GM18861 (cell line): ENCODE measurements around the gene INPP4A.

ENCODE experiments used
- ATAC-seq: cut with Tn5 transposase; IDR thresholded peaks from one replicate; pipeline ENCODE4 v1.9.1; 2021; ENCODE audit not compliant: unreplicated experiment

The INPP4A gene

DNA sequence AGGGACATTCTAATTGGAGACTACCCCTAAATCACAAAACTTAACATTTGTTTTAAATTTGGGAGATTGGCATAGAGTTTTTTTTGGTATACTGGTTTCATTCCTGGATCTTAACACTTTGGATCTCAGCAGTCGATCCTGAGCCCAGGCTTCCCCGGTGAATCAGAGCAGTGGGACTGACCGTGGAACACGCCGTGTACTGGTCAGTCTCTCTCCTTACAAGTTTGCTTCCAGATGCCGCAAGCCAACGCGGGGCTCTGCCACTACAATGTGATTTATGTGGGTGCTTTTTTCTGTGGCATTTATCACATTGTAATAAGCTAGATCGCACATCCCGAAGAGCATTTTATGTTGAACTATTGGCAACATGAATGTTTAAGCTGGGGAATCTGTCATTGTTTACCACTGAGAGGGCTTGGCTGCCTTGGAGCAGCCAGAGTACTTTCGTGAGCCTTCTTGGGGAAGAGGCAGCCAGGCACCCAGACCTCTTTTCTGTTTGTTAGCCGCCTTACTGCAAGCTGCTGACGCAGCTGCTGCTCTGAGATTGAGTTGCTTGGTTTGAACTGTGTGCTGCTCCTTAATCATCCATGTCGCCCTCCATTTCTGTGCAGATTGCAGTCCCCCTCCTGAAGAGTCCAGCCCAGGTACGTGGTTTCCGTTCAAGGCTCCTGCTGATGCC is 114.3 kb downstream of the INPP4A start:
- ATAC-seq = no peak

DNA sequence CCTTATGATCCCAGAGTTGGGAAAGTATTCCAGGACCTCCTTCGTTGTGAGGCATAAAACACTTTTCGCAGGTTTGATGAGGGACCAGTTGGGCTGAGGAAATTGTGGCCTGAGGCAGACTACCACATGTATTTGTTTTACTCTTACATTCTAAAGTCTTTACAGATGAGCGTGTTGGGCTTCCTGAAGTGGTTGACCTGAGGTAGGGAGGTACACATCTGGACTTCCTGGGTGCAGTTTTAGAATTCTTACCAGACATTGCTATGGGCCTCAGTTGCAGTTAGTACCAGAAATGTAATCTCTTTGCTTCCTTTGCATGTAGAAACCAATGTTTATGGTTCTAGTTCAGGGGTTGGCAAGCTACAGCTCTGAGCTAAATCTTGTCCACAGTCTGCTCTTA is 114.9 kb downstream of the INPP4A start:
- no peak for ATAC-seq

DNA sequence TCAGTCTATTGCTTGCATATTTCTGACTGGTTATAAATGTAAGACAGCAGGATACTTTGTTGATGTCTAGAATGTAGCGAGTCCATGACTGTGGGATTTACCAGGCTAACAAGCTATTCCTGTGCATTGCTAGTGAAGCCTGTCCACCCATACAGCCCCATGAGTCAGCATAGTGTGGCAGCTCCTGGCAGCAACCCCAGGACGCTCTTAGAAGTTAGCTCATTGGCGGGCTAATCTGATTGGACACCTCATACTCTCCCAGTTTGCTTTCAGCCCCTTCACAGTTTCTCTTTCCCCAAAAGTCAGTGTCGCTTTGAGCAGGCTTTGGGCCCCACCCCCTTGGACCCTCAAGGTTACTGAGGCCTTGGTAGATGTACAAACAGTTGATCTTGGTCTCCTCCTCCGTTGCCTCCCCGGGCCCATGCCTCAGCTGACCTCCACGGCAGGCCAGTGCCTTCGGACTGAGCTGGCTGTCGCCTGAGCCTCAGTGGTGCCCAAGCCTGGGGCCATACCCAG is 115.7 kb downstream of the INPP4A start:
- ATAC-seq = no peak

DNA sequence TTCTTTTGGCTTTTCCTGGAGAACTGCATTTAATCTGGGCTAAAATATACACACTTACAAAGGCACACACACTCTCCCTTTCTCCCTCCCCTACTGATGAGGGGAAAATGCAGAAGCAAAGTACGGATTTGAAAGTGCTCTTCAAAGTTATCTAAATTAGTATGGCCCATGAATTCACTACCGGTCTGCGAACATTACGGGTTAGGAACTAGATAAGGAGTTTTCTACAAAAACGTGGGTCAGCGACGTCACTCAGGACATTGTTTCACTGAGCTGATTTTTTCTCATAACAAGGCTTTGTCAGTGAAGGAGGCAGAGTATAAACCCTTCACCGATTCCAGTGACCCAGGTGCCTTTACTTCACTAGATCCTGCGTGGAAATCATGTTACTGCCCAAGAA is 116.4 kb downstream of the INPP4A start:
- ATAC-seq = no peak

DNA sequence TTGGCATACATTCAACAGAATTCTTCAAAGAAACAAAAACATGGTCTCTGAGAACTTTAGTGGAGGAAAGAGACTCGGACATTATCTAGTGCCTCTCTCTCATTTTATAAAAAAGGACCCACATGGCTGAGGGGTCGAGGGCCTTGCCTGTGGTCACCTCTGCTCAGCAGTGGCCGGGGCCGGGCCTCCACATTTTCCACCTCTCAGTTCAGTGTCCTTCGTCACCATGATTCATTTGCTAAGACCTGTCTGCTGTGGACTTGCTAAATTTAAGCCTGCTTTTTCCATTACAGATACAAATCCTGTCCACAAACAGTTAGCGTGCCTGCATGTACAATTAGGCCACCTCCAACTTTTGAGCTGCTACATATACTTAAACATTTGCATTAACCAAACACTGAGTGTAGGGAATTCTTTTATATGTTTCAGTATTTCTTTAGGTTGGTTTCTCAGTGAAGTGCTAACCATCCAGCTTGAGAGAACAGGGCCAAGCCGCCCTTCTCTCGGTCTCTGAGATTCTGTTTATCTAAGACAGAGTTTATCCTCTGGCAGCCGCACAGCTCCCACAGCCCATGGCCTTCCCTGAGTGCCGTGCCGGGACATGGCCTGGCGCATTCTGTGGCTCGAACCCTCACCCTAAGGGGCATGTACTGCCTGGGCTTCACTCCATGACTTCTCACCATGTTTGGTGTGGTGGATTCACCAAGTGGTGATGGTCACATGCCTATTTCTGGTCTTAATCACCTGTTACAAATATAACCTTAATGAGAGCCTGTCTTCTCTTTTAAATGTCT is 117.4 kb downstream of the INPP4A start:
- ATAC-seq = no peak

DNA sequence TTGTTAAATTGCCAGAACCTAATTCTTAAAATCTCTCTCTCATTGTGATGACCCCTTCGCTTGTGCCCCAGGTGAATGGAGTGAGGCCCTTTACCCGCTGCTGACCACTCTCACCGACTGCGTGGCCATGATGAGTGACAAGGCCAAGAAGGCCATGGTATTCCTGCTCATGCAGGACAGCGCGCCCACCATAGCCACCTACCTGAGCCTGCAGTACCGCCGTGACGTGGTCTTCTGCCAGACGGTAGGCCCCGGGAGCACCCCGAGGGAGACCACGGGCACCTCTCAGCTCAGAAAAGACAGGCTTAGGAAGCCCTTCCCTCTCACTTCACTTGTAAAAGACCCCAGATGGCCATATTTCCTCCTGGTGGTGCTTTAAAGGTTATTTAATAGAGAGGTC is 118.7 kb downstream of the INPP4A start:
- no peak for ATAC-seq

DNA sequence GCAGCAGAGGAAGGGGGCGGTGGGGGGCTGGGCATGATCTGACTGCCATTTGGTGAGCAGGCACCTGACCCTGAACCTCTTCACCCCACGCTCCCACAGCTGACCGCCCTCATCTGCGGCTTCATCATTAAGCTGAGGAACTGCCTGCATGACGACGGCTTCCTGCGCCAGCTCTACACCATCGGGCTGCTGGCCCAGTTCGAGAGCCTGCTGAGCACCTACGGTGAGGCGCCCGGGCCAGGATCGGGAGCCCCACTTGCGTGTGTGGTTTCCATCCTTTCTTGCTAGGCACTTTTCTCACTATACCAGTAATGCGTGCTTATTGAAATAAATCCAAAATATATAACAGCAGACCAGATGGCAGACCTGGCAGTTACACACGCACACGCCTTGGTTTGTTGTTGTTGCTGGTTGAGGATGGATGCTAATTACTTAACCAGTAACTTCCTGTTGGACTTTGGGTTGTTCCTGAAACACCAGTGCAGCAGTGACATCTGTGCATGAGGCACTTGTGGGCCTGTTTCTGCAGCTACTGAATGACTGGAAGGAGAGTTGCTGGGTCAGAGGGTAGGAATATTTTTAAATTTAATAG is 120.0 kb downstream of the INPP4A start:
- ATAC-seq = no peak

DNA sequence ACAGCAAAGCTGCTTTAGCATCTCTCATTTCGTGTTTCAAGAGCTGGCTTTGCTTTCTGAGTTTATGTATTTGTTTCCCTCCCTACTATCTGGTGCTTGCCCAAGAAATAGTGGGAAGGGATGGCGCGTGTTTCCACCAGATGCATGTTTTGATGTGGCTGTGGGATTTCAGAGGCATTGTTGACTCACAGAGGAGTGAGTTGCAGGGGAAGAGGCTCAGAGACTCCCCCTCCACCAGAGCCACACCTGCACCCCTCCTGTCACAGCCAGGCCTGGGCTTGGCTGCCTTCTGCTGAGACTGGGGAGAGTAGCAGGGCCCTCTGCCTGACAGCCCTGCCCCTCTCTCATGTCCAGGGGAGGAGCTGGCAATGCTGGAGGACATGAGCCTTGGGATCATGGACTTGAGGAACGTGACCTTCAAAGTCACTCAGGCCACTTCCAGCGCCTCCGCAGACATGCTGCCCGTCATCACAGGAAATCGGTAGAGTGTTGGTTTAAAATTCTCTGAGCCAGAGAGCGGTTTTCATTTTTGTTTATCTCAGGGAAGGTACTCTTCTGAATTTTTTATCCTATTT is 120.7 kb downstream of the INPP4A start:
- ATAC-seq = no peak

DNA sequence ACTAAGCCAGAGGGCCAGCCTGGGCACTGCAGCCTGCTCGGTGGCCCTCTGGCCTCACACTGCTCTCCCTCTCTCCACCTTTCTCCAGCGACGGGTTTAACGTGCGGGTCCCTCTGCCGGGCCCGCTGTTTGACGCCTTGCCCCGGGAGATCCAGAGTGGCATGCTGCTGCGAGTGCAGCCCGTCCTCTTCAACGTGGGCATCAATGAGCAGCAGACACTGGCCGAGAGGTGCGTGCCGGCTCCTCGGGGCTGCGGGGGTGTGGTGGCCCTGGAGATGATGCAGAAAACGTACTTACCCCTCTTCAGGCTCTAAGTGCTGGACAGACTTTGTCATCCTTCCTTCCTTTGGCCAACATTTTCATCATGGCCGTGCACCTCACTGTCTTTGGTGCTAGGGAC is 121.3 kb downstream of the INPP4A start:
- ATAC-seq = no peak

DNA sequence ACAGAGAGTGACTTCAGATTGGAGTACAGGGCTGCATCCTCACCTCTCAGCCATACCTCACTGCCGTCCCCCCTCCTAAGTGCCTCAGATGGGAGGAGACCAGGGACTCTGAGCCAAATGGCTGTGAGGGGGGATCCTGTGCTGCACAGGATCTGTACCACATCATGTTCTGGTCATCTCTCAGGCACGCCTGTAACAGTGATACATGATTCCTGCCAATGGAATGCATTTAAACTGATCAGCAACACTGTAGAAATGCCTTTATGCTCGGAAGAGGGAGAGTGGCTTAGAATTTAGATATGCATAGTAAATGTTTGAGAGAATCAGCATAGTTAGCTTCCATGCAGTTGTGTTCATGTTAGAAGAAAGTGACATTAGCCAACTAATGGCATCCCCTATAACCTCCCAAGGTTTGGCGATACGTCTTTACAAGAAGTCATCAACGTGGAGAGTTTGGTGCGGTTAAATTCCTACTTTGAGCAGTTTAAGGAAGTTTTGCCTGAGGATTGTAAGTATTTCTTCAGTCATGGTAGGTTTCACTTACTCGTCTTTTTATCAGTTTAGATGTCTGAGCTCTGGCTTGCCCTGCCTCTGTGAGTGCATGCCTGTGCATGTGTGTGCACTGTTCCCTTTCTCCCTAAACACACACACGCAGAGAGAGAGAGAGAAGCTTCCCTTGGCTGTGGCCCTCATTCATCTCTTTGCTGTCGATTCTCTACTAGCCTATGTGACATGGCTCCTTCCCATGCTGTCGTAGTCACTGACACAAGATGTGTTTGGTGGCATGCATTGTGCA is 123.7 kb downstream of the INPP4A start:
- no peak for ATAC-seq

DNA sequence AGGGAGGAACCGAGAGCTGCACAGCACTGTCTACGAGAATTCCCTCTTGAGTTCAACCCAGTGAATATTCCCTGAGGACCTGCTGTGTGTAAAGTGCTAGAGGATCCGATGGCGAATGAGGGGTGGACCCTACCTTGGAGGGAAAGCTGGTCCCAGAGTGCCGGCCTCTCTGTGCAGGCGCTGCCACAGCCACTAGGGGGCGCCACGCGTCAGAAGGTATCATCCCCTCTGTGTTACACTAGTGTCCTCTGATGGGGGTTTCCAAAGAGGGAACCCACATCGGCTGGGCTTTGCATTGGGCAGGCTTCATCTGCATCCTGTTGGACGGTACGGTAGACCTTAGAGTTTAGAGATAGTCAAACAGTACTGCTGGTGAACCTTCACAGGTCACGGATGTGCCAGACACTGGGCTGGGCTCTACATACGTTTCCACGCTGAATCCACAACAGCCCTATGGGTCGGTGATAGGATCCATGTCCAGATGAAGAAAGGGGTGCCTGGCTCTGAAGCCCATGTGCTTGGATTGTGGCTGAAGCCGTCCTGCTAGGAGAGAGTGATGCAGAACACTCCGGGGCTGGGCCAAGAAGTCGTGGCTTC is 124.6 kb downstream of the INPP4A start:
- no peak for ATAC-seq

DNA sequence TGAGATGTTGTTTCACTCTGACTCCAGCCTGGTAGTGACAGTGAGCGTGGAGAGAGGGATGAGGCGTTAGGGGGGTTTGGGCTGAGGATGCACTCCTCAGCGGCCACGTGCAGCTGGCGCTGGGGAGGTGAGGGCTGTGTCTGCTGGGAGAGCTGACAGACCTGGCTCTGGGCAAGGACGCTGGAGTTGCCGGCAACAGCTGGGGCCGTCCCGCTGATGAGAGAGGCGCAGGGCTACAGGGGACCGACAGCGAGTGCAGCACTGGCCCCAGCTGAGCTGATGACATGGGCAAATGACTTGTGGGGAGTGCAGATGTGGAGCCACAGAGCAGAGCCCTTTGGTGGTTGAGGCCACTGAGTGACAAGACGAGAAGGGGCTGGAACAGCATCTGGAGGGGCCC is 125.3 kb downstream of the INPP4A start:
- no peak for ATAC-seq

DNA sequence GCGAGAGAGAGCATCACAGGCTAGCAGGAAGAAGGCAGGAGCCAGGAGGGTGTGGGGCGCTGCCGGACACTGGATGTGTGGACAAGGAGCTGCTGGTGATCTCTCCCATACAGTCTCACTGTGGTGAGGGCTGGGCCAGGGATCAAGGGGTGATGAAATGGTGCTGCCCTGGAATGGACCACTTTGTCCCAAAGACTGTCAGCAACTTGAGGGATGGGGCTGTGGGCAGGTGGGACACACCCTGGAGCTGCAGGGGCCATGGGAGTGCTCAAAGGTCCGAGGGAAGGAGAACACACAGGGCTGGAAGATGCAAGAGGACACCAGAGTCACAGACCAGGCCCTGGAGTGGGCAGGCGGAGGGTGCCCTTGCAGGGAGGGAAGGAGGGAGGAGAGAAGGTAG is 125.7 kb downstream of the INPP4A start:
- ATAC-seq = no peak

DNA sequence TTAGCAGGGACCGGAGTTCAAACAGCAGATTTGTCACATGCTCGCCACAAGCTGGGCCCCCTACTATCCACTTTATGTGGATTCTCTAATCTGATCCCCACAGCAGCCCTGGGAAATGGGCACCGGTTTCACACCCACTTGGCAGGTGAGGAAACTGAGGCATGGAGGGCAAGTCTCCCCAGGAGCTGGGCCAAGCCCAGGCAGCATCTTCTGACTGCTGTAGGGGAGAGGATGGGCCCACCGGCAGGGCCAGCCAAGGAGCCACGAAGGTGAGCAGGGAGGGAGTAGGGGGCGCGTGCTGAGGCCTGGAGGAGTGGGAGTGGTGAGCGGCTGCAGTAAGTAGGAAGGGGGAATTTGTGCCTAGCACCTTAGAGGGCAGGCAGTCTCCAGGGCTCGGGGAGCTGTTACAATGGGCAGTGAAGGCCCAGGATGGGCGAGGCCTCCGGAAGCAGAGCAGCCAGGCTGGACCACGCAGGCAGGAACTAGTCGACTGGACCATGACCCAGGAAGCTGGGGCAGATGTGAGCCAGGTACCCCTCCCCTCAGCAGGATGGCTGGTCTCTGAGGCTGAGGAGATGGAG is 126.6 kb downstream of the INPP4A start:
- ATAC-seq = no peak

DNA sequence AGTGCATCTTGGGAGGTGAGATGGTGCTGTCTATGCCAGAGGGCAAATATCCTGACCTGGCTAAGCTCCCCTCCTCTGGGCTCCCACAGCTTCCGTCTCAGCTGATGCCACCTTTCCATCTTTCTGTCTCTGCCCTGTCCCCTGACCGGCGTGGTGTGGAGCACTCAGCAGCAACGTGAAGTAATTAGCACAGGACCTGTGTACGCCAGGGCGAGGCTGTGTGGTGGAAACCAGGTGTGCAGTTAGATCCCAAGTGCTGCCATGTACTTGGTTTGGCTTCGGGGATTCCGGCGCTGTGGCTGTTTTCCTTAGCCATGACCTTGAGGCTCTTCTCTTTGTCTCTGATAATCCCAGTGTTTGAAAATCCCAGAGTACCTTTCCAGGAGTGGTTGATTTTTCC is 127.1 kb downstream of the INPP4A start:
- ATAC-seq = no peak

DNA sequence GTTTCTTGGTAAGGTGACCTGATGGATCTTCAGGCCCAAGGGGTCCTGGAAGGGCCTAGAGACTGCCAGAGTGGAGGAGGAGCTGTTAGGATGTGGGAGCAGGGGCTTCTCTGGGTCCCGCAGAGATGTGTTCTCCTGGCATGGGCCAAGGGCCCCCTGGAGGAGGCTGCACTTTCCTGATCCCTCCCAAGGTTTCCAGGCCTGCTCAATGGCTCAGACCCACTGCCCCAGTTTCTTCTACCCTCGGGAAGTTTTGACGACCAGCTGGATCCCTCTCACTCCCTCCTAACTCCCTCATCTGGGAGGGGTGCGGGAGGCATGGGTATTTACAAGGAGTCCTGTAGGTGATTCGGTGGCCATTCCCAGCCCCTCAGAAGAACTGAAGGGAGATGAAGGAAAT is 127.6 kb downstream of the INPP4A start:
- no peak for ATAC-seq

DNA sequence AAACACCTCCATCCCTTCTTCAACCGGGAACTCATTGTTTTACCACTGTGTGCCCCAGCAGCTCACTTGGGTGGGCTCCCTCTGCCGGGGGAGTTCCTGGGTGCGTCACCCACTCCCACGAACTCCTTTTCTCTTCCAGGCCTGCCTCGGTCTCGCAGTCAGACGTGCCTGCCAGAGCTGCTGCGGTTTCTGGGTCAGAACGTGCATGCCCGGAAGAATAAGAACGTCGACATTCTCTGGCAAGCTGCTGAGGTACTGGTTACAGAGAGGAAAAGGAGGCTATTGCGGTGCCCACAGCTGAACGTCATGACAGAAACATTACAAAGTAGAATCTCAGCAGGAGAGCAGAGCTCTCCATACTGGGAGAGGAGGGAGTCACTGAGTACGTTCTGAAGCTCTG is 128.0 kb downstream of the INPP4A start:
- no peak for ATAC-seq

DNA sequence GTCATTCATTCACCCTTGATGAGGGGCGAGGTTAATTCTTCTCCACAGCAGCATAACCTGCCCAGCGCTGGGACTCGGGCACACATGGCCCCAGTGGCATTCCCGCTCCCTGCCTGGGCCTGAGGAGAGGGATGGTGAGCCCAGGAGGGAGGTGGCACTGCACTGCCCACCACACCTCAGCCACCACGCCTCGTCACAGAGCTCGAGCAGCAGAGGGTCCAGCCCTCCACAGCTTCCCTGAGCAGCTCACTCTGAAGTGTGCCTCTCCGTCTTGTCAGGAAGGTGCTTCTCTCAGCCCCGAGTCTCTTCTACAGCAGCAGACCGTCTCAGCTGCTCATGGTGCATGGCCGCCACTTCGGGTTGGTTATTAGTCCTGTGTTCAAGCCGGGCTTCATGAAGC is 128.8 kb downstream of the INPP4A start:
- ATAC-seq = no peak

DNA sequence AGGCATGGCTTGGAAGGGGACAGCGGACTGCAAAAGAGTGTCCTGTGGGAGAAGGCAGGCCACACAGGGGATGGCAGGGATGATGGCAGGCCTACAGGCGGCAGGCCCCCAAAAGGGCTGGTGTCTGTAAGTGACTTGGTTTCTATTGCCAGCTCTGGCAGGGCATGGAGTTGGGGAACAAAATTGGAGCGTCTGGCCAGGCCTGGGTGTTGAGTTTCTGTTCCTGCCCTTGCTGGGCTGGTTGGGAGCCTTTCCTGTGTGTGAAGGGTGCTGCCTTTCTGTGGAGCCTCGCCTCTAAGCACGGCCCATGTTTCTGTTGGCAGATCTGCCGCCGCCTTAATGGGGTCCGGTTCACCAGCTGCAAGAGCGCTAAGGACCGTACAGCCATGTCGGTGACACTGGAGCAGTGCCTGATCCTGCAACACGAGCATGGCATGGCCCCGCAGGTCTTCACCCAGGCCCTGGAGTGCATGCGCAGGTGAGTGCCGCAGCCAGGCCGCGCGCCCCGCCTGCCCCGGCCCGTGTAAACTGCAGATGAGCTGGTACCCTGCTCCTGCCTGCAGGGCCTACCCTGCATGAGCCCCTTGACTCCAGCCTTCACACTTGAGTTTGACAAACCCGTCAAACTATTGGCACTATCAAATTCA is 132.1 kb downstream of the INPP4A start:
- ATAC-seq = no peak

DNA sequence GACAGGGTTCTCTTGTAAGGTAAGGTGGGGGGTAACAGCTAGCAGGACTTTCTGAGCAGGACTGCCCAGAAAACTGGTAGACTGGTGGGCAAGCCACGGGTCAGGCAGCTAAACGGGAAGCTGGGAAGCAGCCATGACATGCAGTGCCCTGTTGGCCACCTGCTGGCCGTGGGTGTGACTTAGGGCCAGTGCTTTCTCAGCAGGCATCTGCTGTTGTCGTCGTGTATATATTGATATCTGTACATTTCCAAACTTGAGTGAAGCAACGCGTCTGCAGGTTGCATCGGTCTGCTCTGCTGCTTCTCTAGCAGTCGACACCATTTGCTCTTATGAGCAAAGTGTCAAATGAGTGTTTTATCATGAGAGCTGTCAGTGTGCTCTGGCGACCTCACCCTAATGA is 132.7 kb downstream of the INPP4A start:
- ATAC-seq = no peak
